ENCODE results near the gene MBD2.

GRCh38 chr18:54127759-54128378 lies 96.6 kb downstream of the MBD2 start:
- TF ChIP-seq POLR2AphosphoS5 (IDR thresholded peaks at IDR 0.05; ENCODE audit: low read depth, low read length) (no peak), POLR2A (IDR thresholded peaks at IDR 0.05; ENCODE audit: low read depth, low read length) (no peak), TAF1 (IDR thresholded peaks at IDR 0.05; ENCODE audit: borderline replicate concordance, low read depth, low read length) (no peak)

Data from GM12892 (cell line).